ENCODE data around the gene UBL4A.

- TF ChIP-seq CTCF (IDR thresholded peaks at IDR 0.05; ENCODE audit: low read depth, low read length) (no peak), MYC (IDR thresholded peaks at IDR 0.05; ENCODE audit: low read depth, low read length) (no peak), POLR2A (IDR thresholded peaks at IDR 0.05; ENCODE audit: extremely low read depth, insufficient read length) (no peak)
Measured at GRCh38 chrX:154531626-154532025, 45.2 kb upstream of the UBL4A start.

Measured in NB4 (cell line).